H1 (cell line): ENCODE measurements around the gene PTPRG. TPM values are rescaled to one million over a fixed set of nuclear protein-coding genes. Genes with fewer than 3 reads are reported as not detected.

Experiments used
- CTCF ChIA-PET: fragments of 300-600 bp; sonication (Branson Sonifier 250); formaldehyde crosslinking; loops from one replicate; lab custom pipeline; 2021; ENCODE audit not compliant: partially characterized antibody; lab: Charles Lee
- POLR2A ChIA-PET: fragments of 300-600 bp; sonication (Branson Sonifier 250); formaldehyde crosslinking; loops from one replicate; lab custom pipeline; 2021; ENCODE audit warnings: inconsistent platforms; ENCODE audit not compliant: partially characterized antibody; lab: Charles Lee
- DNase-seq, 2 experiments: peaks; one replicate each; pipeline versions ENCODE4 v3.0.0 to v3.0.0-alpha.2; 2010 to 2022; ENCODE audit warnings: low spot score in 2 of 2, low read depth in 1 of 2, mixed read lengths in 1 of 2
- FAIRE-seq: peaks from 2 replicates; lab custom pipeline; 2011; peaks lifted over from hg19 to GRCh38; lab: Jason Lieb, UNC
- H2AFZ ChIP-seq: 2 replicates; pipeline ENCODE4 v1.8.1; 2012; ENCODE audit warnings: low read length, inconsistent platforms
- H2AK5ac ChIP-seq: 2 replicates; pipeline ENCODE4 v1.6.1; 2013; ENCODE audit warnings: low read depth, low read length
- H2BK120ac ChIP-seq: replicated peaks from 2 replicates; pipeline ENCODE3; 2013; ENCODE audit warnings: low read depth, low read length, inconsistent platforms
- H2BK12ac ChIP-seq: 2 replicates; pipeline ENCODE4 v1.6.1; 2013; ENCODE audit warnings: low read depth, low read length
- H2BK15ac ChIP-seq: 2 replicates; pipeline ENCODE4 v1.6.1; 2013; ENCODE audit warnings: low read length
- H2BK20ac ChIP-seq: 2 replicates; pipeline ENCODE4 v1.6.1; 2013; ENCODE audit warnings: low read length
- H2BK5ac ChIP-seq: 2 replicates; pipeline ENCODE4 v1.6.1; 2013; ENCODE audit warnings: low read depth, low read length
- H3K14ac ChIP-seq: 2 replicates; pipeline ENCODE4 v1.6.1; 2013; ENCODE audit warnings: inconsistent platforms; ENCODE audit not compliant: insufficient read length
- H3K18ac ChIP-seq: 2 replicates; pipeline ENCODE4 v1.6.1; 2013; ENCODE audit warnings: low read length; ENCODE audit errors: extremely low read depth
- H3K23ac ChIP-seq: 2 replicates; pipeline ENCODE4 v1.6.1; 2013; ENCODE audit warnings: inconsistent platforms; ENCODE audit not compliant: insufficient read length
- H3K23me2 ChIP-seq: 2 replicates; pipeline ENCODE4 v1.6.1; 2013; ENCODE audit warnings: low read depth, low read length
- H3K27ac ChIP-seq: 2 replicates; pipeline ENCODE4 v1.6.1; 2011; ENCODE audit warnings: low read depth, low read length, inconsistent platforms
- H3K27me3 ChIP-seq, 4 experiments: replicated peaks in 1 of 4; 1 replicate in 1 of 4; 2 replicates in 3 of 4; pipeline versions ENCODE4 v1.6.1 to v1.8.1; 2011 to 2013; ENCODE audit warnings: low read length in 3 of 4, mild to moderate bottlenecking in 3 of 4, inconsistent platforms in 2 of 4, mixed read lengths in 2 of 4, moderate library complexity in 1 of 4; ENCODE audit not compliant: control insufficient read depth in 3 of 4, insufficient read depth in 3 of 4; ENCODE audit errors: extremely low read depth in 1 of 4
- H3K36me3 ChIP-seq, 4 experiments: 2 replicates each; pipeline versions ENCODE4 v1.6.1 to v1.8.1; 2011 to 2013; ENCODE audit warnings: mild to moderate bottlenecking in 4 of 4, low read length in 3 of 4, moderate library complexity in 2 of 4, control low read depth in 1 of 4, inconsistent platforms in 1 of 4; ENCODE audit not compliant: insufficient read depth in 4 of 4, control insufficient read depth in 2 of 4
- H3K4ac ChIP-seq: replicated peaks from 2 replicates; pipeline ENCODE3; 2013; ENCODE audit warnings: low read length, low read depth, mixed read lengths, inconsistent platforms; ENCODE audit not compliant: insufficient read length
- H3K4me1 ChIP-seq, 4 experiments: replicated peaks in 1 of 4; 1 replicate in 1 of 4; 2 replicates in 3 of 4; pipeline versions ENCODE4 v1.6.1 to v1.8.1; 2011 to 2013; ENCODE audit warnings: low read length in 3 of 4, inconsistent platforms in 2 of 4, mixed read lengths in 1 of 4; ENCODE audit not compliant: insufficient read depth in 4 of 4, control insufficient read depth in 3 of 4
- H3K4me2 ChIP-seq, 2 experiments: 2 replicates each; pipeline versions ENCODE4 v1.6.1 to v1.8.1; 2011 to 2013; ENCODE audit warnings: low read depth in 2 of 2, low read length in 2 of 2, control low read depth in 1 of 2, inconsistent platforms in 1 of 2, mild to moderate bottlenecking in 1 of 2; ENCODE audit not compliant: insufficient read depth in 1 of 2
- H3K4me3 ChIP-seq, 4 experiments: fragments of 200-600, 300-600 bp in 1 of 4; sonication (generic), shearing (Covaris generic), sonication (Bioruptor Twin) in 1 of 4; 2 replicates each; pipeline versions ENCODE4 v1.5.1 to v1.8.1; 2011 to 2016; ENCODE audit warnings: low read length in 4 of 4, low read depth in 3 of 4, control low read depth in 2 of 4, inconsistent platforms in 2 of 4, mild to moderate bottlenecking in 2 of 4, mixed read lengths in 1 of 4, moderate library complexity in 1 of 4; ENCODE audit not compliant: insufficient read depth in 2 of 4; ENCODE audit errors: extremely low read depth in 1 of 4
- H3K56ac ChIP-seq: replicated peaks from 2 replicates; pipeline ENCODE3; 2013; ENCODE audit warnings: low read depth, mild to moderate bottlenecking, mixed read lengths, low read length, inconsistent platforms; ENCODE audit not compliant: insufficient read length
- H3K79me1 ChIP-seq: 2 replicates; pipeline ENCODE4 v1.6.1; 2013; ENCODE audit warnings: low read depth, low read length, control low read depth
- H3K79me2 ChIP-seq, 2 experiments: 2 replicates each; pipeline versions ENCODE4 v1.6.1 to v1.8.1; 2012 to 2013; ENCODE audit warnings: low read length in 2 of 2, mild to moderate bottlenecking in 2 of 2, inconsistent platforms in 1 of 2; ENCODE audit not compliant: insufficient read depth in 2 of 2, control insufficient read depth in 1 of 2
- H3K9ac ChIP-seq, 4 experiments: replicated peaks in 1 of 4; 1 replicate in 1 of 4; 2 replicates in 3 of 4; pipeline versions ENCODE4 v1.6.1 to v1.8.1; 2011 to 2013; ENCODE audit warnings: low read depth in 3 of 4, low read length in 3 of 4, control low read depth in 2 of 4, mild to moderate bottlenecking in 2 of 4, moderate library complexity in 2 of 4, inconsistent platforms in 1 of 4; ENCODE audit errors: extremely low read depth in 1 of 4
- H3K9me3 ChIP-seq, 2 experiments: 2 replicates each; pipeline versions ENCODE4 v1.6.1 to v1.8.1; 2012 to 2013; ENCODE audit warnings: mild to moderate bottlenecking in 2 of 2, moderate library complexity in 2 of 2, control low read depth in 1 of 2, inconsistent platforms in 1 of 2, low read depth in 1 of 2, low read length in 1 of 2, mixed read lengths in 1 of 2; ENCODE audit not compliant: insufficient read depth in 2 of 2
- H4K20me1 ChIP-seq, 2 experiments: replicated peaks in 1 of 2; 2 replicates each; pipeline versions ENCODE3 to v1.8.1; 2011 to 2013; ENCODE audit warnings: inconsistent platforms in 2 of 2, low read length in 2 of 2, mild to moderate bottlenecking in 1 of 2; ENCODE audit not compliant: insufficient read depth in 2 of 2, control insufficient read depth in 1 of 2
- H4K5ac ChIP-seq: 2 replicates; pipeline ENCODE4 v1.6.1; 2013; ENCODE audit warnings: low read length, low read depth, mixed read lengths, inconsistent platforms; ENCODE audit not compliant: insufficient read length
- H4K8ac ChIP-seq: 2 replicates; pipeline ENCODE4 v1.8.0; 2013; ENCODE audit warnings: mild to moderate bottlenecking, moderate library complexity, low read length, inconsistent platforms; ENCODE audit not compliant: insufficient read depth; ENCODE audit errors: extremely low read depth
- H4K91ac ChIP-seq: replicated peaks from 2 replicates; pipeline ENCODE3; 2013; ENCODE audit warnings: low read length, mixed read lengths, inconsistent platforms; ENCODE audit not compliant: insufficient read length
- CHD2 ChIP-seq: IDR thresholded peaks from 2 replicates; pipeline ENCODE4 v1.6.1; 2012; ENCODE audit warnings: low read length, improper control_type of control experiment
- CTBP2 ChIP-seq: IDR thresholded peaks from 2 replicates; pipeline ENCODE4 v1.7.0; 2011; ENCODE audit warnings: borderline replicate concordance, mild to moderate bottlenecking, moderate library complexity, mixed read lengths, low read length; ENCODE audit not compliant: insufficient read depth, insufficient read length
- EP300 ChIP-seq, 2 experiments: IDR thresholded peaks; 1 replicate in 1 of 2; 2 replicates in 1 of 2; pipeline ENCODE4 v1.6.1; 2011 to 2012; ENCODE audit warnings: low read depth in 2 of 2, low read length in 2 of 2, mild to moderate bottlenecking in 2 of 2, borderline replicate concordance in 1 of 2, inconsistent platforms in 1 of 2, moderate library complexity in 1 of 2
- GABPA ChIP-seq: IDR thresholded peaks from 2 replicates; pipeline ENCODE4 v1.6.1; 2011; ENCODE audit warnings: mild to moderate bottlenecking, low read length, moderate library complexity, borderline replicate concordance; ENCODE audit not compliant: insufficient read depth
- HDAC6 ChIP-seq: IDR thresholded peaks from one replicate; pipeline ENCODE4 v1.7.1; 2012; ENCODE audit warnings: low read depth, mild to moderate bottlenecking, inconsistent platforms, low read length, moderate library complexity
- NANOG ChIP-seq: IDR thresholded peaks from 2 replicates; pipeline ENCODE4 v1.6.1; 2011; ENCODE audit warnings: low read length, low read depth, mild to moderate bottlenecking, inconsistent platforms; ENCODE audit not compliant: insufficient read depth, poor library complexity, severe bottlenecking
- TAF7 ChIP-seq: optimal IDR thresholded peaks from 2 replicates; pipeline ENCODE3; 2011; ENCODE audit warnings: low read depth, mild to moderate bottlenecking, inconsistent platforms, low read length, moderate library complexity, borderline replicate concordance
- TBP ChIP-seq: IDR thresholded peaks from 2 replicates; pipeline ENCODE4 v1.6.1; 2011; ENCODE audit warnings: low read depth, low read length, improper control_type of control experiment
- WGBS, 2 experiments: shearing (Covaris generic) in 1 of 2; methylation state at CpG; one replicate each; pipeline versions ENCODE4 v1.1.6 to v1.1.7; 2013 to 2015; ENCODE audit warnings: low lambda C conversion rate in 2 of 2, mixed read lengths in 2 of 2, inconsistent platforms in 1 of 2, low coverage in 1 of 2, missing lambda C conversion rate in 1 of 2; ENCODE audit not compliant: insufficient replicate concordance in 2 of 2, insufficient coverage in 1 of 2, insufficient read length in 1 of 2; ENCODE audit errors: extremely low coverage in 1 of 2, missing lambda C conversion rate in 1 of 2; 5-methylcytosine and 5-hydroxymethylcytosine counted together
- polyA plus RNA-seq, 7 experiments: library from polyadenylated mRNA; depleted of rRNA in 3 of 7; stranded (reverse) in 5 of 7; unstranded in 2 of 7; fragments of >200 nt in 5 of 7; fragments of 200-250 nt in 2 of 7; gene quantifications; 1 replicate in 5 of 7; 2 replicates in 1 of 7; 4 replicates in 1 of 7; pipeline versions ENCODE4 v1.2.1 to v1.2.3, GENCODE V29; 2011 to 2013; ENCODE audit warnings: missing spikeins in 2 of 7, mixed read lengths in 2 of 7
- total RNA-seq: library from RNA; stranded (reverse); fragmentation: NEBNext Ultra II Directional; extraction: Animal tissue kit (Norgen Biotek cat#: 25700); gene quantifications from 2 replicates; pipeline ENCODE4 v1.2.1, GENCODE V29; 2021
- TF ChIP-seq, protein P1 (sequence below): IDR thresholded peaks from 2 replicates; pipeline ENCODE4 v1.6.1; 2012; ENCODE audit warnings: inconsistent platforms

The PTPRG gene
- total and polyA plus RNA-seq, 2 of the 8 experiments (the other 6 are each of a cell fraction or from before 2014, with no cell fraction given): 23.3 to 96.2 TPM

DNA sequence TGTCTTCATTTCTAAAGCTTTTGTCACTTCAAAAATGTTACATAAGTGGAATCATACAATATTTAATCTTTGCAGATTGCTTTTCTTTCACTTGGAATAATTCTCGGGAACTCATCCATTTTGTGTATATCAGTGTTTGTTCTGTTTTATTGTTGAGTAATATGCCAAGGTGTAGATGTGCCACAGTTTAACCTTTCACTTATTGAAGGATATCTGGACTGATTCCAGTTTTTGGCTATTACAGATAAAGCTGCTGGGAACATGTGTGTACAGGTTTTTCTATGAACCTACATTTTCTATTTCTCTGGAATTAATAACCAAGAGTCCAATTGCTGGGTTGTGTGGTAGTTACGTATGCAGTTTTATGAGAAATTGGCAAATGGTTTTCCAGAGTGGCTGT is 334.9 kb downstream of the PTPRG start:
- Histone ChIP-seq H3K36me3 (no peaks in the 10 kb centered on the region), H3K23me2 (no peaks in the 10 kb centered on the region), H3K9me3 (no peaks in the 10 kb centered on the region), H3K23ac (no peak overlapping the region), H3K14ac (no peak overlapping the region), H4K20me1 (peaks cover 3 to 5% of the 10 kb centered on the region in 2 experiments), H3K4ac (no peak overlapping the region), H2BK120ac (no peak overlapping the region), H3K9ac (no peak overlapping the region), H3K4me3 (no peak overlapping the region), H3K27me3 (no peaks in the 10 kb centered on the region), H3K4me2 (no peak overlapping the region), H4K5ac (no peak overlapping the region), H2BK12ac (no peak overlapping the region), H3K79me1 (peaks cover 3% of the 10 kb centered on the region; the same call in 1 of the 2 replicates), H3K79me2 (peaks cover 0 to 96% of the 10 kb centered on the region in 2 experiments; a peak in 3 of 4 replicates), H2AFZ (no peak overlapping the region), H3K18ac (no peak overlapping the region), H2BK5ac (no peak overlapping the region), H3K4me1 (peaks cover 4 to 13% (median 8%) of the 10 kb centered on the region in 4 experiments; a peak in 5 of 7 replicates), H2AK5ac (no peak overlapping the region), H4K8ac (no peak overlapping the region), H2BK20ac (no peak overlapping the region), H4K91ac (no peak overlapping the region), H3K27ac (no peak overlapping the region), H2BK15ac (no peak overlapping the region), H3K56ac (no peak overlapping the region)
- POLR2A ChIA-PET: no interaction called here
- CTCF ChIA-PET: interaction anchor here (1.0 kb wide), 1 partner anchor 16 kb away, joined by 3 read pairs; no protein-coding TSS in a partner anchor
- WGBS, 2 experiments: 94% methylated on average over 2 of the region's 2 CpGs; no CpG with 5 or more reads in 1 of the 2 experiments
- FAIRE-seq (no peak), DNase-seq (no peak)
- TF ChIP-seq EP300 (IDR thresholded peaks at IDR 0.05; ENCODE audit: borderline replicate concordance in 1 of 2, low read depth in 2 of 2, low read length in 2 of 2) (no peak), CHD2 (no peak), GABPA (no peak), TAF7 (no peak), CTBP2 (no peak), TBP (no peak), HDAC6 (no peak), NANOG (no peak)
- TF ChIP-seq, protein P1, sequence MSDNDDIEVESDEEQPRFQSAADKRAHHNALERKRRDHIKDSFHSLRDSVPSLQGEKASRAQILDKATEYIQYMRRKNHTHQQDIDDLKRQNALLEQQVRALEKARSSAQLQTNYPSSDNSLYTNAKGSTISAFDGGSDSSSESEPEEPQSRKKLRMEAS: no peak
